HepG2 (cell line): ENCODE data around the gene CDCA5. TPM values are rescaled to one million over a fixed set of nuclear protein-coding genes. Genes with fewer than 3 reads are reported as not detected.

Experiments used
- CBX1 ChIP-seq: IDR thresholded peaks from one replicate; pipeline ENCODE4 v1.6.1; 2016; ENCODE audit warnings: antibody characterized with exemption, low read depth
- DMAP1 ChIP-seq: IDR thresholded peaks from 2 replicates; pipeline ENCODE4 v1.6.1; 2016
- HOXA7 ChIP-seq: sonication (generic); formaldehyde crosslinking; IDR thresholded peaks from 2 replicates; pipeline ENCODE4 v1.8.1; 2022; ENCODE audit warnings: mild to moderate bottlenecking, missing genetic modification reagents, moderate library complexity
- IRF2 ChIP-seq: IDR thresholded peaks from 2 replicates; pipeline ENCODE4 v1.6.1; 2018; ENCODE audit warnings: missing genetic modification reagents, missing compliant biosample characterization
- MLXIP ChIP-seq: sonication (generic); formaldehyde crosslinking; IDR thresholded peaks from 2 replicates; pipeline ENCODE4 v1.9.0; 2021; ENCODE audit warnings: missing genetic modification reagents, borderline replicate concordance
- NBN ChIP-seq: fragments of 450-650 bp; conservative IDR thresholded peaks from 2 replicates; pipeline ENCODE4 v1.6.1; 2017
- NKX3-1 ChIP-seq: sonication (generic); formaldehyde crosslinking; IDR thresholded peaks from 2 replicates; pipeline ENCODE4 v1.5.0; 2020; ENCODE audit warnings: missing genetic modification reagents
- PITX1 ChIP-seq: sonication (generic); formaldehyde crosslinking; IDR thresholded peaks from 2 replicates; pipeline ENCODE4 v1.5.1; 2020; ENCODE audit warnings: mild to moderate bottlenecking, missing genetic modification reagents
- PLRG1 ChIP-seq: fragments of 450-650 bp; conservative IDR thresholded peaks from 2 replicates; pipeline ENCODE4 v1.6.1; 2016
- RAD21 ChIP-seq: fragments of 450-650 bp; formaldehyde crosslinking; IDR thresholded peaks from 2 replicates; pipeline ENCODE4 v1.5.0; 2020; ENCODE audit warnings: mild to moderate bottlenecking
- SALL2 ChIP-seq: sonication (generic); formaldehyde crosslinking; IDR thresholded peaks from 2 replicates; pipeline ENCODE4 v1.8.1; 2023; ENCODE audit warnings: mild to moderate bottlenecking, missing genetic modification reagents, inconsistent platforms
- SRSF9 ChIP-seq: fragments of 200-400 bp; formaldehyde crosslinking; IDR thresholded peaks from 2 replicates; pipeline ENCODE4 v1.6.1; 2018; ENCODE audit warnings: borderline replicate concordance, mild to moderate bottlenecking, low read depth, low read length; ENCODE audit not compliant: insufficient read depth, poor library complexity, severe bottlenecking
- TBL1XR1 ChIP-seq: fragments of 150-350 bp; IDR thresholded peaks from 2 replicates; pipeline ENCODE4 v1.6.1; 2014; ENCODE audit warnings: borderline replicate concordance, low read length; ENCODE audit not compliant: partially characterized antibody
- ZNF121 ChIP-seq: sonication (generic); formaldehyde crosslinking; IDR thresholded peaks from 2 replicates; pipeline ENCODE4 v1.5.0; 2020; ENCODE audit warnings: mild to moderate bottlenecking, missing genetic modification reagents
- ZNF30 ChIP-seq: sonication (generic); formaldehyde crosslinking; IDR thresholded peaks from 2 replicates; pipeline ENCODE4 v1.5.0; 2020; ENCODE audit warnings: mild to moderate bottlenecking, missing genetic modification reagents
- ZNF329 ChIP-seq: sonication (generic); formaldehyde crosslinking; IDR thresholded peaks from 2 replicates; pipeline ENCODE4 v1.9.0; 2021; ENCODE audit warnings: low read depth, mild to moderate bottlenecking, missing genetic modification reagents
- ZNF382 ChIP-seq: sonication (generic); formaldehyde crosslinking; IDR thresholded peaks from 2 replicates; pipeline ENCODE4 v1.5.0; 2020; ENCODE audit warnings: missing genetic modification reagents, mild to moderate bottlenecking, borderline replicate concordance
- ZNF577 ChIP-seq: sonication (generic); formaldehyde crosslinking; IDR thresholded peaks from 2 replicates; pipeline ENCODE4 v1.4.0; 2020; ENCODE audit warnings: mild to moderate bottlenecking, low read depth, missing genetic modification reagents, borderline replicate concordance
- ZNF607 ChIP-seq: sonication (generic); formaldehyde crosslinking; IDR thresholded peaks from 2 replicates; pipeline ENCODE4 v1.5.1; 2020; ENCODE audit warnings: missing genetic modification reagents, mild to moderate bottlenecking, borderline replicate concordance
- ZNF615 ChIP-seq: sonication (generic); formaldehyde crosslinking; IDR thresholded peaks from 2 replicates; pipeline ENCODE4 v1.5.0; 2020; ENCODE audit warnings: mild to moderate bottlenecking, missing genetic modification reagents, borderline replicate concordance
- ZNF619 ChIP-seq: sonication (generic); formaldehyde crosslinking; IDR thresholded peaks from 2 replicates; pipeline ENCODE4 v1.4.0; 2020; ENCODE audit warnings: mild to moderate bottlenecking, missing genetic modification reagents
- ZNF788 ChIP-seq: sonication (generic); formaldehyde crosslinking; IDR thresholded peaks from 2 replicates; pipeline ENCODE4 v1.5.0; 2020; ENCODE audit warnings: mild to moderate bottlenecking, missing genetic modification reagents, borderline replicate concordance
- ZNF792 ChIP-seq: IDR thresholded peaks from 2 replicates; pipeline ENCODE4 v1.6.1; 2016
- polyA plus RNA-seq, 8 experiments: library from polyadenylated mRNA; depleted of rRNA in 3 of 8; stranded (reverse) in 7 of 8; unstranded in 1 of 8; fragments of >200 nt; fragmentation: Illumina TruSeq in 4 of 8; extraction: Trizol in 4 of 8; gene quantifications; 2 replicates each; pipeline versions ENCODE4 v1.2.1 to v1.2.3, GENCODE V29; 2011 to 2016; ENCODE audit warnings: low read depth in 4 of 8, missing spikeins in 1 of 8, mixed read lengths in 1 of 8; ENCODE audit not compliant: insufficient read depth in 1 of 8
- total RNA-seq, 5 experiments: library from RNA; depleted of rRNA; stranded (reverse); fragments of >200 nt; fragmentation: Illumina TruSeq; extraction: Trizol; gene quantifications; 2 replicates each; pipeline ENCODE4 v1.2.3, GENCODE V29; 2016; ENCODE audit warnings: low read depth in 1 of 5

Gene CDCA5
- total and polyA plus RNA-seq, 2 of the 13 experiments (the other 11 are each of a cell fraction or from before 2014, with no cell fraction given): 13.5 to 50.6 TPM

- TF ChIP-seq NBN (no peak), ZNF30 (no peak), NKX3-1 (CRISPR knock-in tag) (no peak), RAD21 (CRISPR knock-in tag) (peak; percentile 37; the same call in 1 of the 2 replicates), ZNF329 (CRISPR knock-in tag) (no peak), ZNF607 (CRISPR knock-in tag) (peak; percentile 56; the same call in 1 of the 2 replicates), ZNF615 (no peak), PLRG1 (no peak), TBL1XR1 (no peak), ZNF121 (no peak), MLXIP (no peak), SRSF9 (no peak), PITX1 (CRISPR knock-in tag) (no peak), SALL2 (CRISPR knock-in tag) (no peak), HOXA7 (CRISPR knock-in tag) (peak; percentile 70; the same call in 1 of the 2 replicates), DMAP1 (peak; percentile 98), IRF2 (CRISPR knock-in tag) (peak; percentile 89), ZNF619 (CRISPR knock-in tag) (peak; percentile 40; the same call in 1 of the 2 replicates), ZNF382 (CRISPR knock-in tag) (no peak), CBX1 (peak; percentile 69), ZNF792 (CRISPR knock-in tag) (peak; percentile 73; the same call in 1 of the 2 replicates), ZNF788 (peak; percentile 96; the same call in 1 of the 2 replicates), ZNF577 (no peak)
These were observed at the start of gene CDCA5, which contains the start of gene ZFPL1 (continued) for GRCh38 chr11:65083834-65084597.
